ENCODE results near the gene SLC7A14.

- TF ChIP-seq CTCF (IDR thresholded peaks at IDR 0.05) (no peak), POLR2A (IDR thresholded peaks at IDR 0.05) (no peak)
These were observed 89.6 kb downstream of the SLC7A14 start for GRCh38 chr3:170496026-170496867.
